Natural killer cell treated with Interleukin-12 subunit alpha and Interleukin-12 subunit beta and Interleukin-15 and Interleukin-18, amount 100 ng/mL, for 72 hours (primary cell): Measurements from ENCODE around the gene HDGFL2. TPM values are rescaled to one million over a fixed set of nuclear protein-coding genes. Genes with fewer than 3 reads are reported as not detected.
A peak's percentile ranks its signal among the peaks of the same experiment; 100 is the strongest.
"Not testable (repeated sequence)": the region's sequence is repeated elsewhere in the genome, so short reads cannot be mapped to it uniquely, and the experiment has no call there.

Source experiments
- ATAC-seq, 2 donors: fragments of 150-1000 bp; cut with Tn5 transposase in 1 of 2; sonication (Bioruptor Pico), chemical (Tn5 transposase) in 1 of 2; 2 replicates each; pipeline ENCODE4 v1.10.0; 2021
- DNase-seq: peaks from one replicate; pipeline ENCODE4 v3.0.0; 2022; ENCODE audit warnings: low spot score
- H3K27ac Mint-ChIP-seq, 2 donors: 1 replicate in 1 of 2; 2 replicates in 1 of 2; pipeline ENCODE4 v1.8.0; 2022; ENCODE audit warnings: mixed read lengths in 2 of 2, mild to moderate bottlenecking in 1 of 2, moderate library complexity in 1 of 2
- H3K27me3 Mint-ChIP-seq, 2 donors: 1 replicate in 1 of 2; 2 replicates in 1 of 2; pipeline ENCODE4 v1.8.0; 2022; ENCODE audit warnings: mixed read lengths in 2 of 2
- H3K36me3 Mint-ChIP-seq: one replicate; pipeline ENCODE4 v1.8.0; 2022; ENCODE audit warnings: mixed read lengths
- H3K4me1 Mint-ChIP-seq, 2 donors: 1 replicate in 1 of 2; 2 replicates in 1 of 2; pipeline ENCODE4 v1.8.0; 2022; ENCODE audit warnings: low read depth in 2 of 2, mixed read lengths in 2 of 2, mild to moderate bottlenecking in 1 of 2
- H3K4me3 Mint-ChIP-seq: one replicate; pipeline ENCODE4 v1.8.0; 2022; ENCODE audit warnings: mixed read lengths
- H3K9me3 Mint-ChIP-seq: 2 replicates; pipeline ENCODE4 v1.8.0; 2022; ENCODE audit warnings: mixed read lengths
- total RNA-seq, 2 donors: library from RNA; stranded (reverse); gene quantifications; one replicate each; pipeline ENCODE4 v1.2.3, GENCODE V29; 2022

Gene HDGFL2
- total RNA-seq, 2 donors from 2014 or later, result 43.3 to 47.6 TPM

DNA sequence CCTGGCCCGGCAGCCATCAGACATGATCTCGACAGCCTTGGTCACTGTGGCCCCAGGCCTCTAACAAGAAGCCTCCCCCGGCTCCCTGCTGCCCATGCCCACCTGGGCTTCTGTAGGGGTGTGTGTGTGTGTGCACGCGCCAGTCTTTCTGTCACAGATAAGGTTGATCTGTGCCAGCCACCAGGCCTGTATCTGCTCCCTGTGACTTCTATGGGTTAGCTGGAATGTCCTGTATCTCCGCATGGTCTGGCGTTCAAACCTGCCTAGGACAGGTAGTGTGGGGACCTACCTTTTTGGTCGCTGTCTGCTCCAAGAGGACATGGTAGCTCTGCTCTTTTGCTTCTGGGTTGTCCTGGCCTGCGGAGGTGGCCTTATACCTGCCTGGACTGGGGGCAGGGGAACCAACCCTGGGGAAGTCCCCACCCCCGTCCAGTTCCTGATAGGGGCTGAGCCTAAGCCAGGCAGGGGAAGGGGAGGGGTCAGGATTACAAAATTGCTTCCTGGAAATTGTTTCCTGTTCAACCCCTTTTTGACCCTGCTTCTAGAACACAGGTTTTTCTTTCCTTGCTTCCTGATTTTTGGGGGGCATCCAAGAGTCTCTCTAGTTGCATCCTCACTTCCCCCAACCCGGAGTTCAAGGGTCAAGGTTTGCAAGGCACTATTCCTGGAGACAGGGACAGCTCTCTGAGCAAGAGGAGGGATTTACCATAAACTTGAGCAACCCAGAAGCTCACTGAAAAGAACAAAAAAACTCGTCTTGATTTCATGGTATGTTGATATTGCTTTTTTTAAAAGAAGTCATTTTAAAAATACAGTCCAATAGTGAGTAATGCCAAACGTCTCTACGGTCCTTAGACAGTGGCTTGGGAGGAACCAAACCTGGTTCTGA, 67.8 kb downstream of the HDGFL2 start, which contains the start of gene LRG1:
TSS of gene LRG1 (minus strand) at position 344 of the 889 bp plus-strand sequence. CDS start at position 321, 23 bp downstream.
- no peak for DNase-seq
- H3K27me3 Mint-ChIP-seq, result peaks cover 7 to 10% of the 10 kb centered on the region in 2 donors
- H3K4me3 Mint-ChIP-seq, result peak within 1 kb of the TSS; percentile 26
- no peaks in the 10 kb centered on the region for H3K9me3 Mint-ChIP-seq
- peak within 1 kb of the TSS; percentile 49 to 53 for H3K27ac Mint-ChIP-seq
- peak in 1 of 2 donors; percentile 52 for ATAC-seq
- H3K4me1 Mint-ChIP-seq, result peaks cover 0 to 9% of the 10 kb centered on the region in 2 donors
- no peaks in the 10 kb centered on the region for H3K36me3 Mint-ChIP-seq

DNA sequence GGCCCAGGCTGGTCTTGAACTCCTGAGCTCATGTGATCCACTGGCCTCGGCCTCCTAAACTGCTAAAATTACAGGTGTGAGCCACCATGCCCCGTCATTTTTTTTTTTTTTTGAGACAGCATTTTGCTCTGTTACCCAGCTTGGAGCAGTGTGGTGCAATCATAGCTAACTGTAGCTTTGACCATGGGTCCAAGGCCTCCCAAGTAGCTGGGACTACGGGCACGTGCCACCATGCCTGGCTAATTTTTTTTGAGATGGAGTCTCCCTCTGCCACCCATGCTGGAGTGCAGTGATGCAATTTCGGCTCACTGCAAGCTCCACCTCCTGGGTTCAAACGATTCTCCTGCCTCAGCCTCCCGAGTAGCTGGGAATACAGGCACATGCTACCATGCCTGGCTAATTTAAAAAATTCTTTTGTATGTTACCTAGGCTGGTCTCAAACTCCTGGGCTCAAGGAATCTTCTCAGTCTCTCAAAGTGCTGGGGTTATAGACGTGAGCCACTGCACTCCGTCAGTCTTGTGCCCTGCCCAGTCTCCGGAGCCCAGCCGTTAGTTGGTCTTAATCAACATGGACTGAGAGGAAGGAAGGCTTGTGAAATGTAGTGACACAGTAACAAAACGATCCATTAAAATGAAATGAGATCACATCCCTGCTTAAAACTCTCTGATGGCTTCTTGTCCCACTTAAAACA, 69.2 kb downstream of the HDGFL2 start:
- no peak overlapping the region for H3K27ac Mint-ChIP-seq

DNA sequence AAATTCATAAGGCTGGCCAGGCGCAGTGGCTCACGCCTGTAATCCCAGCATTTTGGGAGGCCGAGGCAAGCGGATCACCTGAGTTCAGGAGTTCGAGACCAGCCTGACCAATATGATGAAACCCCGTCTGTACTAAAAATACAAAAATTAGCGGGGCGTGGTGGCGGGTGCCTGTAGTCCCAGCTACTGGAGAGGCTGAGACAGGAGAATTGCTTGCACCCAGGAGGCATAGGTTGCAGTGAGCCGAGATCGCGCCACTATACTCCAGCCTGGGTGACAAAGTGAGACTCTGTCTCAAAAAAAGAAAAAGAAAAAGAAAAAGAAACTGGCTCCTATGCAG, 69.7 kb downstream of the HDGFL2 start:
- ATAC-seq, H3K27me3 Mint-ChIP-seq, H3K4me1 Mint-ChIP-seq, DNase-seq, H3K27ac Mint-ChIP-seq, H3K9me3 Mint-ChIP-seq, H3K36me3 Mint-ChIP-seq, H3K4me3 Mint-ChIP-seq: not testable (repeated sequence)

More for the DNA sequence above, 69.2 kb downstream of the HDGFL2 start:
- Mint-ChIP-seq H3K9me3 (no peaks in the 10 kb centered on the region), H3K4me1 (peaks cover 0 to 6% of the 10 kb centered on the region in 2 donors), H3K27me3 (peaks cover 0 to 7% of the 10 kb centered on the region in 2 donors), H3K4me3 (no peak overlapping the region), H3K36me3 (no peaks in the 10 kb centered on the region)
- ATAC-seq (no peak), DNase-seq (no peak)

DNA sequence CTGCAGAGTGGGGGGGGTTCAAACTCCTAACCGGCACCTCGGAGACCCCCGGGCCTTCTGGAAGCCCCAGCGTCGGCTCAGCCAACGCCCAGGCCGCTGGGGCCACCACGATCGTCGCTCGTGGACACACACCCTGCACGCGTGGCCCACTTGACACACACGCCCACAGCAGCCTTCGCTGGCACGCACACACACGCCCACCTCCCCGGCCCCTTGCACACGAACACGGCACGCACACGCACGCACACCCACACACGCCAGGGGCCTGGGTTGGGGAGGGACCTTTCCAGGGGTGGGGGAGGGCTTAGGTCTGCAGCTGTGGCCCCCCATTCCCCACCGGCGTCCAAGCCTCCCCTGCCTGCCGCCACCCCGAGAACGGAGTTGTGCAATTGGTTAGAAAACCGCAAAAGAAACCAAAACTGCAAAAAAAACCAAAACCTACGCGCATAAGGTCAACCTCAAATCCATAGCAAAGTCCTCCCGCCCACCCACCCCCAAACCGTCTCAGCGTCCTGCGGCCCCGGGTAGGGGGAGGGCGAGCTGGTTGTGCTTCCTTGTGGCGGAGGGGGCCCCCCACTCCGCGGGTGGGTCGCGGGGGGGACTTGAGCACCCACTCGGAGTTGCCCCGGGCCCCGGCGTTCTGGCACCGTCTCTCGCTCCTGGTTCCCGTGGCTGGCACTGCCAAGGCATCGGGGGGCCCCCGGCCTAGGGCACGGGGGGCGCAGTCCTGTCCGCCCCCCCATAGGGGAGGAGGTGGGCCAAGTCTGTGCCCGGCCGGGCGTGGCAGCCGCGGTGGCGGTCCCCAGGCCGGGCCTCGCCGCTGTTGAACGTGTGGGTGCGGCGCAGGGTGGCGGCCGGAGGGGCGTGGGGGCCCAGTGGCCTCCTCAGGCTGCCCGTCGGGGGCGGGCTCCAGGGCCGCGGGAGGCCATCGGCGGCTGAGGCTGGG, 71.1 kb downstream of the HDGFL2 start:
- no peak overlapping the region for H3K4me3 Mint-ChIP-seq
- no peak overlapping the region for H3K27ac Mint-ChIP-seq
- H3K4me1 Mint-ChIP-seq, result peaks cover 0 to 6% of the 10 kb centered on the region in 2 donors
- H3K9me3 Mint-ChIP-seq, result no peaks in the 10 kb centered on the region
- peaks cover 0 to 7% of the 10 kb centered on the region in 2 donors for H3K27me3 Mint-ChIP-seq
- H3K36me3 Mint-ChIP-seq, result no peaks in the 10 kb centered on the region
- no peak for ATAC-seq
- DNase-seq, result no peak

DNA sequence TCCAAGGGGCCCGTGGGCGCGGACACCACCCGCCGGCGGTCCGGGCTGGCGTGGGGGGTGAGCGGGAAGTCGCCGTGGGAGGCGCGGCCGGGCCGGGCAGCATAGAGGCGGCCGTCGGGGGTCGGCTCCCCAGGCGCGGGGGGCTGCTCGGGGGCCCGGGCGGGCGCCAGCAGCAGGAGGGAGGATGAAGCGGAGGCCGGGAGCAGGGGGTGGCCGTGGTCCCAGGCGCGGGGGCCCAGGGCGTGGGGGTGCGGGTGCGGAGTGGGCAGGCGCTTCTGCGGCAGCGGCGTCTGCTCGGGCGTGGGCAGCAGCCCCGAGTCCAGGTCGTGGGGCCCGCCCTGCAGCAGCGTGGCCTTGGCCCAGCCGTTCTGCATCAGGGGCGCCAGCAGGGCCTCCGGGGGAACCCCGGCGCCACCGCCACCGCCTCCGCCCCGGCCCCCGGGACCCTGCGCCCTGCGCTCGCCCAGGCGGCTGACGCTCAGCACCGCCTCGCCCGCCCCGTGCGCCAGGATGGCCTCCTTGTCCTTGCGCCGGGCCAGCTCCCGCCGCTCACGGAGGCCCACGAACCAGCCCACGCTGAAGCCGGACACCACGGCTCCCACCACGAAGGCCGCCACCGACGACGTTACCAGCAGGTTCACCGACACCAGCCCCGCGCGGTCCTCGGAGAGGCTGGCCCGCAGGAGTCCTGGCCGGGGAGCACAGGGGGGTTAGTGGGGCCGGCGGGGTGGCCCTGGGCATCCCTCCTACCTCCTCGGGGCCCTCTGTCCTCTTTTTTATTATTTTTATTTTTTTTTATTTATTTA, 71.9 kb downstream of the HDGFL2 start:
- Mint-ChIP-seq H3K27ac (no peak overlapping the region), H3K36me3 (no peaks in the 10 kb centered on the region), H3K4me1 (peaks cover 0 to 6% of the 10 kb centered on the region in 2 donors), H3K9me3 (no peaks in the 10 kb centered on the region), H3K27me3 (peaks cover 0 to 5% of the 10 kb centered on the region in 2 donors), H3K4me3 (no peak overlapping the region)
- ATAC-seq (peak in 1 of 2 donors; percentile 10), DNase-seq (no peak)

DNA sequence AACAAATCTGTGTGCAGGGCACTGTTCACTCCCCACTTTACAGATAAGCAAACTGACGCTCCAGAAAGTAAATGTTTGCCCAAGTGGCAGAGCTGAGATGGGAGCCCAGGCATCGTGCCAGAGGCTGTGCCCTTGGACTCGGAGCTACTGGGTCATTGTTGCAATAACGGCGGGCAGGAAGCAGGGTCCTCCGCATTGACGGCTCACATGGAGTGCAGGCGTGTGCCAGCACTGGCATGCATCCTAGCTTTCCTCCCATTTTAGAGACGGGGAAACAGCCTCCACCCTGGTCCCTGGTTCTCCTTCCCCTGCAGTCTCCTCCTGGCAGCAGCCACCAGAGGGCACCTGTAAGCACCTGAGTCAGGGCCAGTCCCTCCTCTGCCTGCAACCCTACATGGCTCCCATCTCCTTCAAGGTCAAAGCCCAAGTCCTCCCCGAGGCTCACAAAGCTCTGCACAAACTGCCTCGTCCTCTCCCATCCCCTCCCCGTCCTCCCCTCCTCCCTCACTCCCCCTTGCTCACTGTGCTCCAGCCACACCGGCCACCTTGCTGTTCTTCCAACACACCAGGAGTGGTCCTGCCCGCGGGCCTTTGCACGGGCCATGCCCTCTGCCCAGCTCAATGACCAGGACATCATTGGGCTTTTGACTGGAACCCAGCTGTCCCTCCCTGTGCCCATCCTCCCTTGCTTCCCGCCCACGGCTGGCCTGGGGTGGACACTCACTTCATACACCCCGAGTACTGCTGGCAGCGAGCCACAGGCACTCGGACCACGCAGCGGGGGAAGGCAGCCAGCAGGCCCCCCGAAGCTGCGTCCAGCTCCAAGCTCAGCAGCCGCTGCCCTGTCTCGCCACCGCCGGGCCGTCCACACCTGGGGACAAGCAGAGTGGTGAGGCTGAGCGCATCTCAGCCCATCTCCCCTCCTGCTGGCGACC, 75.5 kb downstream of the HDGFL2 start:
- no peaks in the 10 kb centered on the region for H3K4me1 Mint-ChIP-seq
- no peaks in the 10 kb centered on the region for H3K36me3 Mint-ChIP-seq
- H3K27me3 Mint-ChIP-seq, result no peaks in the 10 kb centered on the region
- ATAC-seq (peak in 1 of 2 donors; percentile 13), DNase-seq (no peak)
- H3K27ac Mint-ChIP-seq, result no peak overlapping the region
- no peak overlapping the region for H3K4me3 Mint-ChIP-seq
- H3K9me3 Mint-ChIP-seq, result no peaks in the 10 kb centered on the region

DNA sequence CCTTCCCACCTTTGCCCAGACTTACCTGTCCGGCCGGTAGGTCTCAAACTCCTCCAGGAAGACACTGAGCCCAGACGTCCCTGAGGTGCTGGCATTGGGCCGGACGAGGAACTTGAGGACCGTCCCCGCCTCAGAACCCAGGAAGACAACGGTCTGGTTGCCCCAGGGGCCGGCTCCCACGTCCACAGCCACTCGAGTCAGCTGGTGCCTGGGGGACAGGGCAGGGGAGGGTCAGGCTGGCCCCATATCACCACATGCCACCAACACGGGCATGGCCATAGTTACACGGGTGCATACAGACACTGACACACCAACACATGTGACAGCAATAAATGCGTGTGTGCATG, 76.1 kb downstream of the HDGFL2 start:
- H3K27me3 Mint-ChIP-seq, result no peaks in the 10 kb centered on the region
- H3K4me3 Mint-ChIP-seq, result no peak overlapping the region
- no peaks in the 10 kb centered on the region for H3K36me3 Mint-ChIP-seq
- H3K4me1 Mint-ChIP-seq, result no peaks in the 10 kb centered on the region
- H3K27ac Mint-ChIP-seq, result no peak overlapping the region
- peaks cover 3% of the 10 kb centered on the region for H3K9me3 Mint-ChIP-seq
- no peak for ATAC-seq
- DNase-seq, result no peak

DNA sequence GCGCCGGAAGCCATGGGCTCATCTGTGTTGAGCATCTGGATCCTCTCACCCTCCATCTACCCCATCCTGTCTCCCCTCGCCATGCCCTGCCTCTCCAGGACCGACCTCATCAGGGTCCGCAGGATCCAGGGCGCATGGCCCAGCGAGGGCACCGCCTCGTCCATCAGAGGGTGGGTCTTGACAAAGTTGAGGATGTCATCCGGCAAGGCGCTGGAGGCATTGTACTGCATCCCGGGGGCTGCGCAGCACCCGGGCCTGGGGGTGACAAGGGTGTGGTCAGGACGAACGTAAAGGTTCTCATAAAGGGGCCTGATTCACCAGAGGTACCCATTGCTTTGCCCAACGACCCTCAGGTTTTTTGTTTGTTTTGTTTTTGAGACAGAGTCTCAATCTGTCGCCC, 77.9 kb downstream of the HDGFL2 start:
- H3K36me3 Mint-ChIP-seq, result no peaks in the 10 kb centered on the region
- no peak overlapping the region for H3K27ac Mint-ChIP-seq
- no peak for DNase-seq
- peaks cover 3% of the 10 kb centered on the region for H3K9me3 Mint-ChIP-seq
- H3K4me1 Mint-ChIP-seq, result no peaks in the 10 kb centered on the region
- no peaks in the 10 kb centered on the region for H3K27me3 Mint-ChIP-seq
- no peak overlapping the region for H3K4me3 Mint-ChIP-seq
- ATAC-seq, result no peak

DNA sequence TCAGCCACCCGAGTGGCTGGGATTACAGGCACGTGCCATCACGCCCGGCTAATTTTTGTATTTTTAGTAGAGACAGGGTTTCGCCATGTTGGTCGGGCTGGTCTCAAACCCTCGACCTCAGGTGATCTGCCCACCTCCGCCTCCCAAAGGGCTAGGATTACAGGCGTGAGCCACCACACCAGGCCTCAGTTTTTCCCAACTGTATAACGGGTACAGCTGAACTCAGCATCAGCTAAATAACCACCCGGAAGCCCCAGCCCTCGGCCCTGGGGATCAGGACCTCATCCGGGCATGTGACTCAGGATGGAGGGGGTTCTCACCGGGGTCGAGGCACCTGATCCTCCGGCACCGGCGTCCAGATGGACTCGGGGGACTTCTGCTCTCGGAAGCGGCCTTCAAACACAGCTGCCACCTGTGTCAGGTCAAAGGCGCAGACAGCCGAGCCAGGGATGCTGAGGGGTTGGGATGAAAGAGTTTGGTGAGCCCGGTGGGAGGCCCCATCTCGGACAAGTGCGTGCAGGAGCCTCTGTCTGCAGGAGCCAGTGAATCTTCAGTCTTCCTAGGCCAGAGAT, 78.5 kb downstream of the HDGFL2 start:
- Mint-ChIP-seq H3K36me3 (no peaks in the 10 kb centered on the region), H3K4me3 (no peak overlapping the region), H3K27ac (no peak overlapping the region), H3K27me3 (no peaks in the 10 kb centered on the region), H3K4me1 (no peaks in the 10 kb centered on the region), H3K9me3 (peaks cover 3% of the 10 kb centered on the region)
- DNase-seq, result no peak
- ATAC-seq, result no peak
